ENCODE measurements around the gene EXTL1.

The EXTL1 gene

GRCh38 chr1:26070296-26070962 is 48.9 kb downstream of the EXTL1 start:
- DNase-seq (ENCODE audit: low spot score): no peak

GRCh38 chr1:26070963-26071342 is 49.4 kb downstream of the EXTL1 start:
- no peak for DNase-seq (ENCODE audit: low spot score)

GRCh38 chr1:26072305-26072704 is 50.7 kb downstream of the EXTL1 start:
- no peak for DNase-seq (ENCODE audit: low spot score)

- DNase-seq (ENCODE audit: low spot score): peak; percentile 41
These were observed 54.0 kb downstream of the EXTL1 start for GRCh38 chr1:26075421-26076144.

GRCh38 chr1:26077524-26077923 is 55.9 kb downstream of the EXTL1 start:
- no peak for DNase-seq (ENCODE audit: low spot score)

- DNase-seq (ENCODE audit: low spot score): peak; percentile 44
These were observed 57.0 kb downstream of the EXTL1 start for GRCh38 chr1:26078286-26079177.

- no peak for DNase-seq (ENCODE audit: low spot score)
These were observed 57.6 kb downstream of the EXTL1 start for GRCh38 chr1:26079178-26079563.

GRCh38 chr1:26079960-26080814 is 58.6 kb downstream of the EXTL1 start:
- no peak for DNase-seq (ENCODE audit: low spot score)

- no peak for DNase-seq (ENCODE audit: low spot score)
These were observed 59.9 kb downstream of the EXTL1 start for GRCh38 chr1:26081267-26082019.

- DNase-seq (ENCODE audit: low spot score): no peak
These were observed 60.4 kb downstream of the EXTL1 start for GRCh38 chr1:26082020-26082350.

- DNase-seq (ENCODE audit: low spot score): peak; percentile 24
These were observed 61.6 kb downstream of the EXTL1 start for GRCh38 chr1:26083208-26083607.

GRCh38 chr1:26084091-26084561 is 62.6 kb downstream of the EXTL1 start:
- DNase-seq (ENCODE audit: low spot score): no peak

- no peak for DNase-seq (ENCODE audit: low spot score)
These were observed 63.3 kb downstream of the EXTL1 start for GRCh38 chr1:26084844-26085243.

Data from LoVo (cell line).